RWPE1 (cell line): ENCODE results near the gene CREB3.

Source experiments
- CTCF ChIA-PET: fragments of 350-600 bp; sonication (Branson Sonifier 250); formaldehyde crosslinking; extraction: SDS; loops from one replicate; lab custom pipeline; 2021; lab: Yijun Ruan, JAX
- POLR2A ChIA-PET: fragments of 400-600 bp; formaldehyde crosslinking; extraction: SDS; loops from one replicate; lab custom pipeline; 2020; ENCODE audit warnings: antibody characterized with exemption; ENCODE audit not compliant: low non-redundant PET; lab: Yijun Ruan, JAX
- DNase-seq: peaks from one replicate; pipeline ENCODE4 v3.0.0; 2012; ENCODE audit warnings: low spot score
- H3K27ac ChIP-seq: fragments of 450-650 bp; 2 replicates; pipeline ENCODE4 v1.5.1; 2017
- CTCF ChIP-seq: fragments of 450-650 bp; conservative IDR thresholded peaks from 2 replicates; pipeline ENCODE4 v1.5.1; 2017; ENCODE audit warnings: low read depth, mild to moderate bottlenecking

Gene CREB3

DNA sequence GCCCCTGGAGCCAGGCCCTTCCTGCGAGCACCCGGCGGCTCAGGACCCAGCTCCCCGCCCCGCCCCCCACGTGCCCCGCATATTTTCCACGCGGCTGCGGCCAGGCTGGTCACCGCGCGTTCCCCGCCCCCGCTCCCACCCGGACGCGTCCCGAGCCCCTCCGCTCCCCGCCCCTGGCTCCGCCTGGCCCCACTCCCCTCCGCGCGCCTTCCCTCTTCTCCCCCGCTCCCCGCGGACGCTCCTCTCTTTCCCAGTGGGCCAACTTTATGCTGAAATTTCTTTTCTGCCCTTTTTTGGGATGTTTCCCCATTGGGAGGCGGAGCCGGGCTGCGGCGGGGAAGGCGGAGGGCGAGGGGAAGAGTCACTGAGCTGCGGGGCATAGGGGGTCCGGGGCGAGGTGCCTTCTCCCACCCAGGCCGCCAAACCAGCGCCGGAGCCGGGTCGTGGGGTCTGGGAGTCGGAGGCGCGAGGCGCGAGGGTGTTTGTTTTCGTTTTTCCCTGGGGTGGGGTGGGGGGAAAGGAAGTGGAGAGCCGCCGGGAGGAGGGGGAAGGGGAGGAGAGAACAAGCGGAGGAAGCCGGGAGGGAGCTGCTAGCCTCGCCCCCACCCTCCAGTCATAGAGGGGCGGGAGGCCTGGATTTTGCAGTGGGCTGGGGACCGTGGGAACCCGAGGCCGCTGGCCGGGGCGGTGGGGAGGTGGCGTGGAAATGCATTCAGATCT, 41.7 kb upstream of the CREB3 start:
- H3K27ac ChIP-seq, result peak overlapping the region; percentile 93
- no peak for TF ChIP-seq CTCF
- ChIA-PET CTCF (interaction anchor here (0.6 to 2.0 kb wide), 4 partner anchors 32 to 45 kb away, joined by 3 to 8 read pairs (median 4); partner anchors contain the start of genes CCDC107 and RMRP), POLR2A (interaction anchor here (0.5 to 1.0 kb wide), 2 partner anchors 30 to 844 kb away, joined by 3 to 4 read pairs; no protein-coding TSS in a partner anchor)
- peak; percentile 63 for DNase-seq

GRCh38 chr9:35691334-35691650, 41.2 kb upstream of the CREB3 start:
- ChIA-PET CTCF (interaction anchor here (0.5 to 2.0 kb wide), 5 partner anchors 32 to 68 kb away, joined by 4 to 8 read pairs (median 4); partner anchors contain the start of genes CCDC107 and RMRP), POLR2A (no interaction called here)
- H3K27ac ChIP-seq, result peak overlapping the region; percentile 93
- no peak for DNase-seq
- TF ChIP-seq CTCF, result no peak

DNA sequence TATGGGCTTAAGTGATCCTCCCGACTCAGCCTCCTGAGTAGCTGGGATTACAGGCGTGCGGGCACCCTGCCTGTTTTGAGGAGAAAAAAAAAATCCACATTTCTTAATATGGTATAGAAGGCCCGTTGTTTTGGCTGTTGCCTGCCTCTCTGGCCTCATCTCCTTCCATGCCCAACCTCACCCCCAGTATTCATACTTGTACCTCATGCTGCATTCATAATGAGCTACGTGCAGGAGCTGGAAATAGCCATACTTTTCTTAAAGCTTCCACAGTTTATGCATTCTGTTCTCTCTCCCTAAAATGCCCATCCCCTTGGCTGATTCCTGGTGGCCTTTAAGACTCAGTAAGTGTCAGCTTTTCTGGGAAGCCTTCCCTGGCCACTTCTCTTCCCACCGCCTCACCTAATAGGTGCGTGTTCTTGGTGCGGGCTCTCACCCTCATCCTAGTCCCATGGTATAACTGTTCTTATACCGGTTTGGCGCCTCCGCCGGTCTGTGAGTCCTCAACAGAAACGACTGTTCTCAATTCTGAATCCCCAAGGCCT, 40.6 kb upstream of the CREB3 start:
- peak overlapping the region; percentile 93 for H3K27ac ChIP-seq

DNA sequence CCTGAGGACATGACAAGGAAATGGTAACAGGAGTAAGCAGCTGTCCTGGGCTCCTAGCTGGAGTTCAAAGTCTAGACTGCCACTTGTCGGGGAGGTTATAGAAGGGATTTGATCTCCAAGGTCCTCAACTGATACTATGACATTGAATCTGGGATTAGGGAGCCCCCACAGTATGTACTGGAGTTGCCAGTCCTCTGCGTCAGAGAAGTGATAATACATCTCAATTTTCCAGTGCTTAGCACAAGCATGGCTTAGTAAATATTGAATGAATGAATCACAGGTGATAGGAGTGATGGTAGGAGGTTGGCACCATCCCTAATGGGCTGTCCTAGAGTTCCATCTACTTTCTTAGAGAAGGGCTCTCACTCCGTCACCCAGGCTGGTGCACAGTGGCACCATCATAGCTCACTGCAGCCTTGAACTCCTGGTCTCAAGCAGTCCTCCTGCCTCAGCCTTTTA, 36.5 kb upstream of the CREB3 start:
- CTCF ChIA-PET, result interaction anchor here (0.7 to 2.5 kb wide), 16 partner anchors 10 to 87 kb away, joined by 3 to 11 read pairs (median 6); partner anchors contain the start of genes ARHGEF39, CA9, CCDC107 and RMRP
- TF ChIP-seq CTCF, result no peak
- DNase-seq, result no peak

More for the DNA sequence above, 40.6 kb upstream of the CREB3 start:
- ChIA-PET CTCF (interaction anchor here (0.5 to 0.6 kb wide), 3 partner anchors 45 to 68 kb away, joined by 4 to 5 read pairs (median 4); no protein-coding TSS in a partner anchor), POLR2A (no interaction called here)
- no peak for DNase-seq
- TF ChIP-seq CTCF, result no peak

GRCh38 chr9:35696520-35697215, 35.8 kb upstream of the CREB3 start:
- peak overlapping the region; percentile 45 for H3K27ac ChIP-seq
- TF ChIP-seq CTCF, result peak; percentile 100
- ChIA-PET CTCF (interaction anchor here (0.6 to 2.5 kb wide), 23 partner anchors 8 to 206 kb away, joined by 3 to 11 read pairs (median 6); partner anchors contain the start of genes ARHGEF39, CA9, CCDC107 and RMRP), POLR2A (no interaction called here)
- DNase-seq, result peak; percentile 77

More for the DNA sequence above, 36.5 kb upstream of the CREB3 start:
- POLR2A ChIA-PET, result no interaction called here
- peak overlapping the region; percentile 45 for H3K27ac ChIP-seq

- POLR2A ChIA-PET, result no interaction called here
These were observed 35.0 kb upstream of the CREB3 start for GRCh38 chr9:35697486-35697885.

More at GRCh38 chr9:35697486-35697885, 35.0 kb upstream of the CREB3 start:
- no peak for DNase-seq
- no peak for TF ChIP-seq CTCF
- peak overlapping the region; percentile 45 for H3K27ac ChIP-seq
- CTCF ChIA-PET, result interaction anchor here (0.7 to 2.4 kb wide), 5 partner anchors 9 to 427 kb away, joined by 3 to 10 read pairs (median 6); partner anchors contain the start of genes CCDC107 and RMRP
